Activated T-helper 2 cell treated with anti-CD3 and anti-CD28 coated beads, Interferon-gamma antibody, Interleukin-2, Interleukin-4, amounts not matched to agents 10 μg/mL and 5 μg/mL and 100 μg/mL, durations not matched to agents 14 hours and 24 hours and 36 hours (primary cell): Measurements from ENCODE around the gene ABLIM2. TPM values are rescaled to one million over a fixed set of nuclear protein-coding genes. Genes with fewer than 3 reads are reported as not detected.

Experiments used
- DNase-seq: peaks from one replicate; pipeline ENCODE4 v3.0.0; 2021; ENCODE audit warnings: low spot score
- H3K27ac Mint-ChIP-seq: one replicate; pipeline ENCODE4 v1.8.0; 2021; ENCODE audit warnings: mixed read lengths
- H3K27me3 Mint-ChIP-seq: one replicate; pipeline ENCODE4 v1.8.0; 2021; ENCODE audit warnings: low read depth, mixed read lengths
- H3K36me3 Mint-ChIP-seq: one replicate; pipeline ENCODE4 v1.8.0; 2021; ENCODE audit warnings: low read depth, mixed read lengths
- H3K4me1 Mint-ChIP-seq: one replicate; pipeline ENCODE4 v1.8.0; 2021; ENCODE audit warnings: low read depth, mixed read lengths
- H3K4me3 Mint-ChIP-seq: one replicate; pipeline ENCODE4 v1.8.0; 2021; ENCODE audit warnings: low read depth, mild to moderate bottlenecking, moderate library complexity, mixed read lengths
- H3K9me3 Mint-ChIP-seq: one replicate; pipeline ENCODE4 v1.8.0; 2021; ENCODE audit warnings: mixed read lengths
- intact Hi-C: fragments of 100-400 bp; cut with micrococcal nuclease; formaldehyde crosslinking; loops from one replicate; pipeline ENCODE4 v1.15.1; 2023
- total RNA-seq: library from RNA; stranded (reverse); gene quantifications from 2 replicates; pipeline ENCODE4 v1.2.3, GENCODE V29; 2022

The ABLIM2 gene
- total RNA-seq, 1 donor from 2014 or later: 0.32 TPM

DNA sequence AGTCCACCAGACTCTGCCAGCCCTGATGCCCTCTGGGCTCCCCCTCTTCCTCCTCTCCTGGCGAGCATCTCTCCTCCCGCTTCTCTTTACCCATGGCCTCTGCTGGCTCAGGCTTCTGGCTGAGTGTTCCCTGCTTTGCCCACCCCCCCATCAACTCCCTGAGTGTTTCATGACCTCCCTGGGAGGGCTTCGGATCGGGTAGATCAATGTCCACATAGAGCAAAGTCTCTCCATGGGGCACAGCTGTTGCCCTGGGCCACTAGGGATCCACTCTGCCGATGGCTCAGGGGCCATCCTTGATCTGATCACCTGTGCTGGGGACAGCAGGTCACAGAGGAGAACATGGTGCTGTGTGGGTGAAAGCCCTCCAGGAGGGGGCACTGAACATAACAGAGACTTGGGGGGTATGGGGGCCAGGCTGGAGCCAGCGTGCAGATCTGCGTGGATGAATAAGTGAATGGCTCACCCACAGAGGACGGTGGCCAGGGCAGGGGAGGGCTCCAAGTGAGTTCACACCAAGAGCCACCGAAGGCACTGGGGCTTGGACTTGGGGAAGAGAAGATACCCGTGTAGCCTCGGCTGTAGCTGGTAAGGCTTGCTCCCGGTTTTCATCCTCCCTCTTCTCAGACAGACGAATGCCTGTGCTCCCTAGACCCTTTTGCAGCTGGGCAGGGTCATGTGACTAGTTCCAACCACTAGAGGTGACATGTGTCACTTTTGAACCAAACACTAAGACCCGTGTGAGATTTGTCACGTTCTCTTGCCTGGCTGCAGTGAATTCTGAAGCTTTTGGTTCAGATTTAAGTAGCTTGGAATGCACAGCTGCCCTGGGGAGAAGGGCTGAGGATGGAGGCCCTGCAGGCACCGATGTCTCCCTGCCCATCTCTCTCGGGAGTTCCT, 195.8 kb downstream of the ABLIM2 start:
- no peaks in the 10 kb centered on the region for H3K36me3 Mint-ChIP-seq
- no peaks in the 10 kb centered on the region for H3K9me3 Mint-ChIP-seq
- no peak overlapping the region for H3K4me3 Mint-ChIP-seq

DNA sequence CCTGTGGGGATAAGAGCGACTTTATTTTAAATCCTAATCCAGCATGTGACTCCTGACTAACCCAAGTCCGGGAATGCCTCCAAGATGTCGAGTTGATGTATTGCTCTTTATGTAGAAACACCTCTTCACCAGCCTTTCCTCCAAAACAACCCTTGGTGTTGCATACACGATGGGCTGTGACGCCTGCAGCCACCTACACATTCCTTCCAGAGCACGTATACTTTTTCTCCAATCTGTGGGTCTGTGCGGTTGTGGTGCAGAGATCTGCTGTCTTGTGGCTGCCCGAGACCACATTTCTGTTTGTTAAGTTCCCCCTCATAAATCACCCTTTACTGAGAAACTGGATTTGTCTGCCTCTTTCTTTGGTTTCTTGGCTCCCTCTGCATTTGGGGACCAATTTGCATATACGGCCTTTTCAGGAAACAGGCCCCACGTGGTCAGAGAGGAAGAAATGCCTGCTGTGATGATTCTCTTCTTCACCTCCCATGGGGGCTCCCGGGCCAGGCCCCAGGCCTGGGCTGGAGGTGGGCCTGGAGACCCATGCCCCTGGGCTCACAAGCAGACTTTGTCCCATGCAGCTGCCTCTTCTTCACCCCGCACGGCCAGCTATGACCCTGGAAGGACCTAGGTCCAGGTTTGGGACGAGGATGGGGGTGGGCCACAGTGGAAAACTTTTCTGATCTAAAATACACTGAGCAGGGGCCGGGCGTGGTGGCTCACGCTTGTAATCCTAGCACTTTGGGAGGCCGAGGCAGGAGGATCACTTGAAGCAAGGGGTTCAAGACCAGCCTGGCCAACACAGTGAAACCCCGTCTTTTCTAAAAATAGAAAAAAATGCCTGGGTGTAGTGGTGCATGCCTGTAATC, 197.6 kb downstream of the ABLIM2 start:
- Mint-ChIP-seq H3K27ac (peak overlapping the region; percentile 94), H3K36me3 (no peaks in the 10 kb centered on the region), H3K4me1 (peaks cover 53% of the 10 kb centered on the region), H3K9me3 (no peaks in the 10 kb centered on the region), H3K27me3 (no peaks in the 10 kb centered on the region), H3K4me3 (peak overlapping the region; percentile 20)
- peak; percentile 59 for DNase-seq
- intact Hi-C loops: loop anchor here (1.0 to 10.0 kb wide), 7 partner anchors 8 to 1776 kb away; no protein-coding TSS in a partner anchor

More for the DNA sequence above, 195.8 kb downstream of the ABLIM2 start:
- H3K27ac Mint-ChIP-seq: peak overlapping the region; percentile 87
- no peak for DNase-seq
- H3K4me1 Mint-ChIP-seq: peaks cover 58% of the 10 kb centered on the region
- intact Hi-C loops: loop anchor here (5.0 to 10.0 kb wide), 2 partner anchors 161 to 1778 kb away; no protein-coding TSS in a partner anchor
- no peaks in the 10 kb centered on the region for H3K27me3 Mint-ChIP-seq

DNA sequence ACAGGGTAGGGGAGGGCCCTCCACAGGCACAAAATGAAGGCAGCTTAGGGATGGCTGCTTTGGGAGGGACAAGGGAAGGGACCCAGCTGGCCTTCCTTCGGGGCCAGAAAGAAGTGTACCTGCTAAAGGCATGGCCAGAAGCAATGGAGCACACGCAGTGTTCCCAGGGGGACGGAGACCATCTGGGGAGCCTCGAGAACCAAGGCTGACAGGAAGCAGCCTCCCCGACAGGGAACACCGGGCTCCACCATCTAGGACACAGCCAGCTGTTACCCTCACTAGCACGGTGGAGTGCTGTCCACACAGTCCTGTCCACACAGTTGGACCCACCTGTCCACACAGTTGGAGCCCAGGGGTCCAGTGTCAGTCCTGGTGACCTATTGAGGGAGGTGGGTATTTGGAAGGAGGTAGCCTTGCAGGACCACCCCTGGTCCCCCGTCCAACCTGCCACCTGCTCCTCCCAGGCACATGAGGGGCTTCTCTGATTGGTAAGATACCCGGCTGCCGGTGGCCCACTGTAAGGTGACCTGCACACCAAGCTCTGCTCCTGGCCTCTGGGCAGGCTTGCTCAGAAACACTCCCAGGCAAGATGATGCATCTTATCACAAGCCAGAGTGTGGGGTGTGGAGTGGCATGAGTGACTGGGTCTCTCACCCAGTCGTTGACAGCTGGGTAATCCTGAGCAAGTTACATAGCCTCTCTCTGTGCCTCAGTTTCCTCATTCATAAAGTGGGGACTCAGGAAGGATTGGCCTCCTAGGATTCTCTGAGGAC, 198.4 kb downstream of the ABLIM2 start:
- Mint-ChIP-seq H3K9me3 (no peaks in the 10 kb centered on the region), H3K36me3 (no peaks in the 10 kb centered on the region), H3K27me3 (no peaks in the 10 kb centered on the region), H3K4me3 (peak overlapping the region; percentile 20), H3K4me1 (peaks cover 47% of the 10 kb centered on the region), H3K27ac (peak overlapping the region; percentile 94)
- DNase-seq: no peak
- intact Hi-C loops: loop anchor here (1.0 to 10.0 kb wide), 6 partner anchors 9 to 1775 kb away; no protein-coding TSS in a partner anchor

DNA sequence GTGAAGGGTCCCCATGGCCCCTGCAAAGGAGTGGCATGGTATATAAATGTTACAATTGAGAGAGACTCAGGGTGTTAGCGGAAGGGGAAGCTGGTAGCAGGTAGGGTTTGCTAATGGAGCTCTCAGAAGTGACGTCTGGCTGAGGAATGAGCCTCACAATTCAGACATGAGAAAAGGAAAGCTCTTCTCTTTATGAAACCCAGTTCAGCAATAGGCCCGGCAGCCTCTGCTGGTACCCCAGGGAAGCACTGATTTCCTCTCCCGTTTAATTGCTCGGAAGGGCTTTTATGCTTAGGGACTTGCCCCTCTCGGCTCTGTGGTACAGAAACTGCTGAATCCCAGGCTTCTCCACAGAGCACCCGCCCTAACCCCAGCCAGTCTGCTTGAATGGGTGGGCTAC, 199.5 kb downstream of the ABLIM2 start:
- H3K27ac Mint-ChIP-seq: peak overlapping the region; percentile 48
- H3K27me3 Mint-ChIP-seq: no peaks in the 10 kb centered on the region
- no peaks in the 10 kb centered on the region for H3K36me3 Mint-ChIP-seq
- H3K9me3 Mint-ChIP-seq: no peaks in the 10 kb centered on the region
- DNase-seq: no peak
- peaks cover 36% of the 10 kb centered on the region for H3K4me1 Mint-ChIP-seq
- intact Hi-C loops: no loop called here
- H3K4me3 Mint-ChIP-seq: no peak overlapping the region

DNA sequence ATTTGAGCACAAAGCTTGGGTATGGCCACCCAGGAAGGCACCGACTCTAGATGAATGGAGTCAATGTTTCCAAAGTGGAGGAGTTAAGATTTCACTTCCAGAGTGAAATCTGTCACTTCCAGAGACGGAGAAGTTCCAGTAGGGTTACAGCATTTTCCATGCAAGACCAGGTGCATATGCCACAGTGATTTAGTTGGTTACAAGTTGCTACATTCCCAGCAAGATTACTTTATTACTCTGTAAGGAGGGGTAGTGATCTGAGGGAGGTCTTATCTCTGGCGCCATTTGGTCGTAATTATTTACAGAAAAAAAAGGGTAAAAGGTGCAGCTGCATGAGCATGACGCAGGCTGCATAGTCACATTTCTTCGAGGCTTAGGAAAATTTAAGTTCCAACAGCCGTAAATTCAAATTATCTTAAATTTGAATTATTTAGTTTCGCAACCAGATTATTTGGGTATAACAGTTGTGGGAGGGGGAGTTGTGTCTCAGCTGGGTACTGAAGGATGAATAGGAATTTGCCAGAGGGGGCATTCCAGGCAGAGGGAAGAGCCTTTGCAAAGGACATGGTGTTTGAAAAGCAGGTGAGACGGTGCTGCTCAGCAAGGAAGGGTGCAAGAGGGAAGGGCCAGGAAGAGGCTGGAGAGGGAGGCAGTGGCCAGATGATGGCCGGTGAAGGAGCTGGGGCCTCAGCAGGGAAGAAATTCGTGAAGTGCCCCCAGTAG, 201.5 kb downstream of the ABLIM2 start:
- H3K36me3 Mint-ChIP-seq: no peaks in the 10 kb centered on the region
- H3K4me3 Mint-ChIP-seq: no peak overlapping the region
- intact Hi-C loops: no loop called here
- peaks cover 8% of the 10 kb centered on the region for H3K9me3 Mint-ChIP-seq
- no peak for DNase-seq
- no peaks in the 10 kb centered on the region for H3K27me3 Mint-ChIP-seq
- H3K4me1 Mint-ChIP-seq: peaks cover 22% of the 10 kb centered on the region
- peak overlapping the region; percentile 2 for H3K27ac Mint-ChIP-seq

DNA sequence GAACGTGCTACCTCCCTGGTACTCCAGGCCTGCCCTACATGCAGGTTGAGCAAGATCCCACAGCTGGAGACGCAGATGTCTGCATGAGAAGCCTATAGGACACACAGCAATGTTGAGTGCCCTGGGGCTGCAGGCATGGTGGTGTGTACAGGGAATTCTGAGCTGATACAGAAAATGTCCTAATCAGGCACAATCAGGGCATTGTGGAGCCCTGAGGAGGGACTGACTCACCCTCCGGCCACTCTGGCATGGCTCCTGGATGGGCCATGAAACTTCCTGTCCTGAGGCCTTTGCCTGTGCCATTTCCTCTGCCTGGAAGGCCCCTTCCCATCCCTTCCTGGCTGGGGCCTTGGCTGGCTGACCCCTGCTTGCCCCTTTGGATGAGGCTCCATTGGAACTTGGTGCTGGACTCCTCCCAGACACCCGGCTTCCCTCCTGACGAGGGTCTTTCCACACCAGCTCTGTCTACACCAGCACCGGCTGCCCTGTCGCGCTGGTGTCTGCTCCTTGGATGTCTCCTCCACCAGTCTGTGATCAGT, 202.3 kb downstream of the ABLIM2 start:
- Mint-ChIP-seq H3K27me3 (no peaks in the 10 kb centered on the region), H3K4me3 (no peak overlapping the region), H3K9me3 (peaks cover 15% of the 10 kb centered on the region), H3K36me3 (no peaks in the 10 kb centered on the region), H3K27ac (no peak overlapping the region), H3K4me1 (peaks cover 21% of the 10 kb centered on the region)
- no peak for DNase-seq
- intact Hi-C loops: no loop called here

DNA sequence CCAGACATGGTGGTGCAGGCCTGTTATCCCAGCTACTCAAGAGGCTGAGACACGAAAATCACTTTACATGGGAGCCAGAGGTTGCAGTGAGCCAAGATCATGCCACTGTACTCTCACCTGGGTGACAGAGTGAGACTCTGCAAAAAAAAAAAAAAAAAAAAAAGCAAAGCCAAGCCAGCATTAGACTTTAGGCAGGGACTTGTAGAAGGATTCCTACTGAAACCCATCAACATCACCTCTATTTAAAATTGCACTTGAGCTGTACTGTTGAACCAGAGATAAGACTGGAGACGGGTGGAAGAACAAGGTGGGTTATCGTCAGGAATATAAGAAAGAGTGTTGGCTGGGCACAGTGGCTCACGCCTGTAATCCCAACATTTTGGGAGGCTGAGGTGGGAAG, 203.2 kb downstream of the ABLIM2 start:
- peaks cover 13% of the 10 kb centered on the region for H3K4me1 Mint-ChIP-seq
- intact Hi-C loops: no loop called here
- no peak overlapping the region for H3K4me3 Mint-ChIP-seq
- H3K27ac Mint-ChIP-seq: no peak overlapping the region
- no peak for DNase-seq
- peaks cover 23% of the 10 kb centered on the region for H3K9me3 Mint-ChIP-seq
- no peaks in the 10 kb centered on the region for H3K36me3 Mint-ChIP-seq
- H3K27me3 Mint-ChIP-seq: no peaks in the 10 kb centered on the region

DNA sequence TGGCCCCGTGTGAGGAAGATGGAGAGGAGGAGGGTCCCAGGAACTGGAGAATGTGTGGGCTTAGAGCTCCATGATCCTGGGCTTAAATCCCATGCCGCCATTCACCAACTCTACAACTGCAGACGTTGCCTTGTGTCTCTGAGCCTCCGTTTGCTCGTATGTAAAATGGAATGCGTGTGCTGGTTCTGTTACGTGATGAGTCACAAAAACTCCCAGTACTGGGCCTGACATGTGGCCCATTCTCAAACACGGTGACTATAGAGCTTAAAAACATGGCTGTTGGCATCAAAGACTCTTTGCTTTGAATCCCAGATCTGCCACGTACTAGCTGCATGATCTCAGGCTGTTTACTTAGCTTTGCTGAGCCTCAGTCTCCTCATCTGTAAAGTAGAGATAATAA, 206.0 kb downstream of the ABLIM2 start:
- peaks cover 23% of the 10 kb centered on the region for H3K9me3 Mint-ChIP-seq
- no peak overlapping the region for H3K27ac Mint-ChIP-seq
- H3K4me1 Mint-ChIP-seq: peaks cover 12% of the 10 kb centered on the region
- DNase-seq: no peak
- no peaks in the 10 kb centered on the region for H3K36me3 Mint-ChIP-seq
- intact Hi-C loops: no loop called here
- H3K27me3 Mint-ChIP-seq: no peaks in the 10 kb centered on the region
- H3K4me3 Mint-ChIP-seq: no peak overlapping the region

DNA sequence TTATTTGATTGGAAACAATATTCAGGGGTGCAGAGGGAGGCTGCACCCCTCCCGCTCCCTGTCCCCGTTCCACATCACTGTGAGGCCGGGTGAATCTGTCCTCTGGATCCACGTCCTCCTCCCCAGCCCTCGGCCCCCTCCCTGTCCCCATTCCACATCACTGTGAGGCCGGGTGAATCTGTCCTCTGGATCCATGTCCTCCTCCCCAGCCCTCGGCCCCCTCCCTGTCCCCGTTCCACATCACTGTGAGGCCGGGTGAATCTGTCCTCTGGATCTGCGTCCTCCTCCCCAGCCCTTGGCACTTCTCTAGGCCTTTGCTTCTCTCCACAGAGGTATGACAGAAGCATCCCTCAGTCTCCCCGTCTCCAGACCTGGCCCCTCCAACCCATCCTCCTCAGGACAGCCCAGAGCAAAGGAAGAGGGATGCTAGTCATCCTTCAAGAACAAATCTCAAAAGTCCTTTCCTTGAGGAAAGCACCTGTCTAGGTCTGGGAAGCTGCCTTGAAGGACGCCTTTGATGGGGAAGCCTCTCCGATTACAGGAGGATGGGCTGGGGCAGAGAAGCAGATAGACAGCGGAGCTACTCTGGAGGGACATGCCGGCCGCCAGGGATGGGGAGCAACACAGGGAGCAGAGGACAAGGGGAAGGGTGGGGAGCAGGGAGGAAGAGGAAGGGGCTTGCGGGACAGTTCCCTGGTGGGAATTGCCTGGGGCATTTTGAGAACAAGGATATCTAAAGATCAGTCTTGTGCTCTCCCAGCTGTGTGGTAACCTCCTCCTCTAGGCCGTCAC, 208.1 kb downstream of the ABLIM2 start:
- H3K27me3 Mint-ChIP-seq: no peaks in the 10 kb centered on the region
- intact Hi-C loops: no loop called here

DNA sequence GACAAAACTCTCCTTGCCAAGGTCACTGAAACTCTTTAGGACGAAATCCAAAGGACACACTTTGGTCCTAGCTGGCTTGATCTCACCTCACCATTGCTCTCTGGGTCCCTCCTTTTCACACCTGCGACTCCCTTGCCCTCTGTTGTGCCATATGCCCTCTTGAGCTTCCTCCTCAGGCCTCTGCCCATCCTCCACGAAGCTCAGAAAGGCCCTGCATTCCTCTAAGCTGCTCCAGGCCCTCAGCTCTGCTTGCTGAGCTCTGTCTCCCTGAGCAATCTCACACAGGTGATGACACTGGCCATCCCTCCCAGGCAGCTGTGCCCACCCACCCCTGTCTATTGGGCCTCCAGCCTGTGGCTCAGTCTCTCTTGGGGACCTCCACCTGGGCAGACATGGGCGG, 208.9 kb downstream of the ABLIM2 start:
- H3K27ac Mint-ChIP-seq: no peak overlapping the region
- intact Hi-C loops: no loop called here
- peaks cover 10% of the 10 kb centered on the region for H3K4me1 Mint-ChIP-seq
- H3K36me3 Mint-ChIP-seq: no peaks in the 10 kb centered on the region
- H3K27me3 Mint-ChIP-seq: no peaks in the 10 kb centered on the region
- H3K4me3 Mint-ChIP-seq: no peak overlapping the region
- no peak for DNase-seq
- H3K9me3 Mint-ChIP-seq: peaks cover 23% of the 10 kb centered on the region

More for the DNA sequence above, 208.1 kb downstream of the ABLIM2 start:
- peaks cover 23% of the 10 kb centered on the region for H3K9me3 Mint-ChIP-seq
- no peak for DNase-seq
- H3K36me3 Mint-ChIP-seq: no peaks in the 10 kb centered on the region
- H3K27ac Mint-ChIP-seq: no peak overlapping the region
- no peak overlapping the region for H3K4me3 Mint-ChIP-seq
- peaks cover 10% of the 10 kb centered on the region for H3K4me1 Mint-ChIP-seq

DNA sequence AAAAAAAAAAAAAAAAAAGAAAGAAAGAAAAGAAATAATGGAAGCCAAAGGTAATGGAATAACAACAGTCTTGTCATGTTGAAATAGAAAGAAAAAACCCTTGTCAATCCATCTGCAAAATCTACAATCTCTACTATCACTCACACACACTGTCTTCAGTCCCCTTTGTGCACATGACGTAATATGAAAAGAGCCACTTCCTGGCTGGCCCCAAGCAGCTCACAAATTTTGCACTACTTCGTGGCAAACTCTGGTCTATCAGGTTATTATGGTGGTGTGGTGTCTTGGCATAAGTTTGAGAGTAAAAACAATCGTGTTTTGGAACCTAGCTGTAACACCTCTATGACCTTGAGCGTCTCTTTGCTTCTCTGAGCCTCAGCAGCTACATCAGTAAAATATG, 210.7 kb downstream of the ABLIM2 start:
- Mint-ChIP-seq H3K27me3 (no peaks in the 10 kb centered on the region), H3K4me1 (peaks cover 10% of the 10 kb centered on the region), H3K9me3 (peaks cover 21% of the 10 kb centered on the region), H3K36me3 (no peaks in the 10 kb centered on the region), H3K27ac (peak overlapping the region; percentile 43), H3K4me3 (no peak overlapping the region)
- DNase-seq: no peak
- intact Hi-C loops: loop anchor here (1.0 kb wide), 1 partner anchor 12 kb away; no protein-coding TSS in a partner anchor
